ENCODE results near the gene GALNTL6. TPM values are rescaled to one million over a fixed set of nuclear protein-coding genes. Genes with fewer than 3 reads are reported as not detected.
"Not testable (repeated sequence)": the region's sequence is repeated elsewhere in the genome, so short reads cannot be mapped to it uniquely, and the experiment has no call there.

GALNTL6 gene
- total RNA-seq, 2 experiments from 2014 or later: not detected

- Mint-ChIP-seq H3K27ac (no peak overlapping the region), H3K36me3 (no peaks in the 10 kb centered on the region), H3K27me3 (no peaks in the 10 kb centered on the region), H3K9me3 (peaks cover 2% of the 10 kb centered on the region), H3K4me3 (no peak overlapping the region), H3K4me1 (no peaks in the 10 kb centered on the region)
- DNase-seq (no peak), ATAC-seq (ENCODE audit: low read depth) (no peak)
- POLR2A ChIA-PET: no interaction called here
Measured at GRCh38 chr4:172698256-172698655, 885.1 kb downstream of the GALNTL6 start.

GRCh38 chr4:172705565-172705964 lies 892.4 kb downstream of the GALNTL6 start:
- H3K4me1 Mint-ChIP-seq: no peaks in the 10 kb centered on the region
- no peak for ATAC-seq (ENCODE audit: low read depth)
- H3K27ac Mint-ChIP-seq: no peak overlapping the region
- H3K9me3 Mint-ChIP-seq: peaks cover 10% of the 10 kb centered on the region
- H3K27me3 Mint-ChIP-seq: no peaks in the 10 kb centered on the region
- no peak for DNase-seq
- POLR2A ChIA-PET: no interaction called here
- no peaks in the 10 kb centered on the region for H3K36me3 Mint-ChIP-seq
- H3K4me3 Mint-ChIP-seq: no peak overlapping the region

DNA sequence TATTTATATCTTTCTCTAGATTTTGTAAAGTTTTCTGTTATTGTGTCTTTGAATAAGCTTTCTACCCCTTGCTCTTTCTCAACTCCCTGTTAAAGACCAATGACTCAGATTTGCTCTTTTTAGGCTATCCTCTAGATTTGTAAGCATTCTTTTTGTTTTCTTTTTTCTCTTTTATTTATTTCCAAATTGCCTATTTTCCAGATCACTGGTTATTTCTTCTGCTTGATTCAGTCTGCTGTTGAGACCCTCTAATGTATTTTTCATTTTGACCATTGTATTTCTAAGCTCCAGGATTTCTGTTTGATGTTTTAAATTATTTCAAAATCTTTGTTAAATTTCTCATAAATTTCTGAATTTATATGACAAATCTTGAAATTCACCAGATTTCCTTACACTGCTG lies 892.8 kb downstream of the GALNTL6 start:
- DNase-seq (no peak), ATAC-seq (ENCODE audit: low read depth) (no peak)
- Mint-ChIP-seq H3K4me3 (no peak overlapping the region), H3K27me3 (no peaks in the 10 kb centered on the region), H3K27ac (no peak overlapping the region), H3K36me3 (no peaks in the 10 kb centered on the region), H3K4me1 (no peaks in the 10 kb centered on the region), H3K9me3 (peaks cover 10% of the 10 kb centered on the region)
- POLR2A ChIA-PET: no interaction called here

GRCh38 chr4:172707622-172708021 lies 894.4 kb downstream of the GALNTL6 start:
- no peaks in the 10 kb centered on the region for H3K4me1 Mint-ChIP-seq
- no peaks in the 10 kb centered on the region for H3K36me3 Mint-ChIP-seq
- no peak overlapping the region for H3K27ac Mint-ChIP-seq
- H3K27me3 Mint-ChIP-seq: no peaks in the 10 kb centered on the region
- POLR2A ChIA-PET: no interaction called here
- DNase-seq (no peak), ATAC-seq (ENCODE audit: low read depth) (no peak)
- peaks cover 10% of the 10 kb centered on the region for H3K9me3 Mint-ChIP-seq
- H3K4me3 Mint-ChIP-seq: no peak overlapping the region

DNA sequence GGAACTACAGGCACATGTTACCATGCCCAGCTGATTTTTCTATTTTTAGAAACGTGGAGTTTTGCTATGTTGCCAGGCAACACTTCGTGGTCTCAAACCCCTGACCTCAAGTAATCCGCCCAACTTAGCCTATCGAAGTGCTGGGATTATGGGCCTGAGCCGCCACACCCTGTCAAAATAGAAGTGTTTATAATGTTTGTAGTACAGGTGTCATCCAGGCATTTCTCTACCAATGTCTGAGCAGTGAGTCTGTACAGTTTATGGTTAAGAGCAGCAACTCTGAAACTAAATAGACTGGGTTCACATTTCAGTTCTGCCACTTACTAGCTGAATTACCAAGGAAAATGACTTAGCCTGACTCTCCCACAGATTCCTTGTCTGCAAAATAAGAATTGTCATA lies 895.0 kb downstream of the GALNTL6 start:
- H3K4me3 Mint-ChIP-seq: no peak overlapping the region
- no peaks in the 10 kb centered on the region for H3K36me3 Mint-ChIP-seq
- POLR2A ChIA-PET: no interaction called here
- H3K27ac Mint-ChIP-seq: no peak overlapping the region
- no peaks in the 10 kb centered on the region for H3K4me1 Mint-ChIP-seq
- no peak for ATAC-seq (ENCODE audit: low read depth)
- H3K9me3 Mint-ChIP-seq: peaks cover 10% of the 10 kb centered on the region
- no peak for DNase-seq
- H3K27me3 Mint-ChIP-seq: no peaks in the 10 kb centered on the region

DNA sequence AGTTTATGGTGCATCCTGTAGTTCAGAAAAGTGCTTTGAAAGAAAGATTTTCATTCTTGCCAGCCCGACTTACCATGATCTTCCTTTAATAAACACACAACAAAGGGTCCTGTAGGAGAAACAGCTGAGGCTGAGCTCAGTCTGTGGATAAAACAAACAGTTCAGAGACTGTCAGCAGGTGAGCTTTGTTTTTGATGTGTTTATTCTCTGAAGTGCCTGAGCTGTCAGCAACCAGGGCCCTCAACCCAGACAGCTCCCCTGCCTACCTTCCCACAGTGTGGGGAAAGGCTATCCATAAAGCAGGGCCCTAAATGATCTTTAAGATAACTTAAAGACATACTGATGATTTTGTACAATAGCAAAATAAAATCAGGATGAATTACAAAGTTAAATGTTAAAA lies 896.2 kb downstream of the GALNTL6 start:
- DNase-seq (no peak), ATAC-seq (ENCODE audit: low read depth) (no peak)
- Mint-ChIP-seq H3K27ac (no peak overlapping the region), H3K4me1 (no peaks in the 10 kb centered on the region), H3K36me3 (no peaks in the 10 kb centered on the region), H3K9me3 (peaks cover 10% of the 10 kb centered on the region), H3K27me3 (no peaks in the 10 kb centered on the region), H3K4me3 (no peak overlapping the region)
- POLR2A ChIA-PET: no interaction called here

- Mint-ChIP-seq H3K4me1 (no peaks in the 10 kb centered on the region), H3K4me3 (no peak overlapping the region), H3K9me3 (no peaks in the 10 kb centered on the region), H3K36me3 (no peaks in the 10 kb centered on the region), H3K27ac (no peak overlapping the region), H3K27me3 (no peaks in the 10 kb centered on the region)
- ATAC-seq (ENCODE audit: low read depth): no peak
- DNase-seq: no peak
- POLR2A ChIA-PET: no interaction called here
Measured at GRCh38 chr4:172716291-172716690, 903.1 kb downstream of the GALNTL6 start.

DNA sequence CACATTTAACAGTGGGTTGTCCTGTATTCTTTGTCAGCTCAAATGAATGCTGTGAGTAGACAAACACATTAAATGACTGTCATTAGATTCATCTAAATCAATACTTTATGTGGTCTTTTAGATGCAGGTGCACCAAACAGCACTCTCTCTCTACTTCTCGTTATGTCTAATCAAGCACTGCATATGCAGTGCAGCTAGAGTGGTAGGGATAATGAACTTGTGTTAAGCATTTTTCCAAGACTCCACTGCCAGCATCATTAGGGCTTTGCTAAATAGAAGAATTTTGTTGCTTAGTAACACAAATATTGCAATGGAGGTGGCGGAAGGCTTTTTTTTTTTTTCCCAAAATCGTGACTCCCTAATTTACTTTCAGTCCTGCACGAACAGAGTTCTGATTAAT lies 908.5 kb downstream of the GALNTL6 start:
- H3K9me3 Mint-ChIP-seq: no peaks in the 10 kb centered on the region
- no peak overlapping the region for H3K27ac Mint-ChIP-seq
- no peak overlapping the region for H3K4me3 Mint-ChIP-seq
- POLR2A ChIA-PET: no interaction called here
- DNase-seq: no peak
- no peaks in the 10 kb centered on the region for H3K4me1 Mint-ChIP-seq
- ATAC-seq (ENCODE audit: low read depth): no peak
- H3K36me3 Mint-ChIP-seq: no peaks in the 10 kb centered on the region
- no peaks in the 10 kb centered on the region for H3K27me3 Mint-ChIP-seq

GRCh38 chr4:172725581-172725980 lies 912.4 kb downstream of the GALNTL6 start:
- Mint-ChIP-seq H3K36me3 (no peaks in the 10 kb centered on the region), H3K4me3 (no peak overlapping the region), H3K9me3 (no peaks in the 10 kb centered on the region), H3K4me1 (no peaks in the 10 kb centered on the region), H3K27ac (no peak overlapping the region), H3K27me3 (no peaks in the 10 kb centered on the region)
- POLR2A ChIA-PET: no interaction called here
- DNase-seq (no peak), ATAC-seq (ENCODE audit: low read depth) (no peak)

- no peak overlapping the region for H3K4me3 Mint-ChIP-seq
- ATAC-seq (ENCODE audit: low read depth): no peak
Measured at GRCh38 chr4:172726001-172726423, 912.8 kb downstream of the GALNTL6 start.

DNA sequence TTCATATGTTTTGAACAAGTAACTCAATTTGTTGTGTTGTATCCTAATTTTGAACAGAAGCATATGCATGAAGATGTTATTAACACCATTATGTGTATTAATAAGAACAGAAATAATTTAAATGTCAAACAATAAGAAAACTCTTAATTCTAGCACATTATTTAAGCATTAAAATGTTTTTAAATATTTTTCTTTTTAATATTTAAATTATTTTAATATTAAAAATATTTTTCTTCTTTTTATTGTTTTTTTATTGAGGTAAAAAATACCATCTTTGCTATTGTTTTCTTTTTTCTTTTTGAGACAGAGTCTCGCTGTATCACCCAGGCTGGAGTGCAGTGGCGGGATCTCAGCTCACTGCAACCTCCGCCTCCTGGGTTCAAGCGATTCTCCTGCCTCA lies 914.4 kb downstream of the GALNTL6 start:
- H3K36me3 Mint-ChIP-seq: no peaks in the 10 kb centered on the region
- ATAC-seq (ENCODE audit: low read depth) (no peak), DNase-seq (no peak)
- H3K4me1 Mint-ChIP-seq: no peaks in the 10 kb centered on the region
- POLR2A ChIA-PET: no interaction called here
- H3K27me3 Mint-ChIP-seq: no peaks in the 10 kb centered on the region
- H3K27ac Mint-ChIP-seq: no peak overlapping the region
- no peaks in the 10 kb centered on the region for H3K9me3 Mint-ChIP-seq
- no peak overlapping the region for H3K4me3 Mint-ChIP-seq

More at GRCh38 chr4:172726001-172726423, 912.8 kb downstream of the GALNTL6 start:
- H3K36me3 Mint-ChIP-seq: no peaks in the 10 kb centered on the region
- POLR2A ChIA-PET: no interaction called here
- no peaks in the 10 kb centered on the region for H3K4me1 Mint-ChIP-seq
- no peaks in the 10 kb centered on the region for H3K27me3 Mint-ChIP-seq
- H3K9me3 Mint-ChIP-seq: no peaks in the 10 kb centered on the region
- no peak overlapping the region for H3K27ac Mint-ChIP-seq
- DNase-seq: no peak

DNA sequence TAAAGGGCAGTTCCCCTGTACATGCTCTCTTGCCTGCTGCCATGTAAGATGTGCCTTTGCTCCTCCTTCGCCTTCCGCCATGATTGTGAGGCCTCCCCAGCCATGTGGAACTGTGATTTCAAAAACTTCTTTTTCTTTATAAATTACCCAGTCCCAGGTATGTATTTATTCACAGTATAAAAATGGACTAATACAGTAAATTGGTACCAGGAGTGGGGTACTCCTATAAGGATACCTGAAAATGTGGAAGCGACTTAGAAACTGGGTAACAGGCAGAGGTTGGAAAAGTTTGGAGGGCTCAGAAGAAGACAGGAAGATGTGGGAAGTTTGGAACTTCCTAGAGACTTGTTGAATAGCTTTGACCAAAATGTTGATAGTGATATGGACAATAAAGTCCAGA lies 920.4 kb downstream of the GALNTL6 start:
- H3K9me3 Mint-ChIP-seq: peaks cover 15% of the 10 kb centered on the region
- H3K36me3 Mint-ChIP-seq; H3K27me3 Mint-ChIP-seq; H3K4me3 Mint-ChIP-seq; DNase-seq; ATAC-seq (ENCODE audit: low read depth); POLR2A ChIA-PET; H3K27ac Mint-ChIP-seq; H3K4me1 Mint-ChIP-seq: not testable (repeated sequence)

DNA sequence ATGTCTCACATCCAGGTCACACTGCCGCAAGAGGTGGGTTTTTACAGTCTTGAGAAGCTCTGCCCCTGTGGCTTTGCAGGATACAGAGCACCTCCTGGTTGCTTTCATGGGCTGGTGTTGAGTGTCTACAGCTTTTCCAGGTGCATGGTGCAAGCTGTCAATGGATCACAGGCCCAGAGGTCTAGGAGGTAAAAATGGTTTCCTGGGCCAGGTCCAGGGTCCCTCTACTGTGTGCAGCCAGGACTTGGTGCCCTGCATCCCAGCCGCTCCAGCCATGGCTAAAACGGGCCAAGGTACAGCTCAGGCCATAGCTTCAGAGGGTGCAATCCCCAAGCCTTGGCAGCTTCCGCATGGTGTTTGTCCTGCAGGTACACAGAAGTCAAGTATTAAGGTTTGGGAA lies 921.4 kb downstream of the GALNTL6 start:
- DNase-seq: no peak
- no peak overlapping the region for H3K27ac Mint-ChIP-seq
- POLR2A ChIA-PET: no interaction called here
- peaks cover 19% of the 10 kb centered on the region for H3K9me3 Mint-ChIP-seq
- no peaks in the 10 kb centered on the region for H3K27me3 Mint-ChIP-seq
- ATAC-seq (ENCODE audit: low read depth): no peak
- H3K4me1 Mint-ChIP-seq: no peaks in the 10 kb centered on the region
- no peak overlapping the region for H3K4me3 Mint-ChIP-seq
- no peaks in the 10 kb centered on the region for H3K36me3 Mint-ChIP-seq

DNA sequence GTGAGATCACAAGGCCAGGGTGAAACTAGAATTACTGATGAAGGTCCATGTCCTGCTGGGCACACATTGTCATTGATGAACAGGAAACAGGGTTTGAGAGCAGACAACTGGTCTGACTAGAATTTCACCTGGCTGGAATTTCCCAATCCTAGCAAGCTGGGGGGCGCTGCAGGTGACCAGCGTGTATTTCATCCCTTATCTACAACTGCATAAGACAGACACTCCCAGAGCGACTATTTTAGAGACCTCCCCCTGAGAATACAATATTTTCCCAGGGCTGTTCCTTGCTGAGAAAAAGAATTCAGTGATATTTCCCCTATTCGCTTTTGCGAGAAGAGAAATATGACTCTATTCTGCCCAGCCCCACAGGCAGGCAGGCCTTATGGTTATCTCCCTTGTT lies 922.8 kb downstream of the GALNTL6 start:
- H3K9me3 Mint-ChIP-seq: peaks cover 19% of the 10 kb centered on the region
- H3K4me3 Mint-ChIP-seq: no peak overlapping the region
- POLR2A ChIA-PET: no interaction called here
- no peaks in the 10 kb centered on the region for H3K36me3 Mint-ChIP-seq
- no peak for ATAC-seq (ENCODE audit: low read depth)
- DNase-seq: no peak
- H3K27me3 Mint-ChIP-seq: no peaks in the 10 kb centered on the region
- no peak overlapping the region for H3K27ac Mint-ChIP-seq
- no peaks in the 10 kb centered on the region for H3K4me1 Mint-ChIP-seq

- Mint-ChIP-seq H3K4me1 (no peaks in the 10 kb centered on the region), H3K36me3 (no peaks in the 10 kb centered on the region), H3K4me3 (no peak overlapping the region), H3K27me3 (no peaks in the 10 kb centered on the region), H3K27ac (no peak overlapping the region), H3K9me3 (peaks cover 14% of the 10 kb centered on the region)
- DNase-seq: no peak
- POLR2A ChIA-PET: no interaction called here
- no peak for ATAC-seq (ENCODE audit: low read depth)
Measured at GRCh38 chr4:172740434-172740833, 927.2 kb downstream of the GALNTL6 start.
